ENCODE data around the gene TPRA1. TPM values are rescaled to one million over a fixed set of nuclear protein-coding genes. Genes with fewer than 3 reads are reported as not detected.

TPRA1 gene
- total and polyA plus RNA-seq, 2 experiments from 2014 or later: 16.7 to 30.4 TPM

DNA sequence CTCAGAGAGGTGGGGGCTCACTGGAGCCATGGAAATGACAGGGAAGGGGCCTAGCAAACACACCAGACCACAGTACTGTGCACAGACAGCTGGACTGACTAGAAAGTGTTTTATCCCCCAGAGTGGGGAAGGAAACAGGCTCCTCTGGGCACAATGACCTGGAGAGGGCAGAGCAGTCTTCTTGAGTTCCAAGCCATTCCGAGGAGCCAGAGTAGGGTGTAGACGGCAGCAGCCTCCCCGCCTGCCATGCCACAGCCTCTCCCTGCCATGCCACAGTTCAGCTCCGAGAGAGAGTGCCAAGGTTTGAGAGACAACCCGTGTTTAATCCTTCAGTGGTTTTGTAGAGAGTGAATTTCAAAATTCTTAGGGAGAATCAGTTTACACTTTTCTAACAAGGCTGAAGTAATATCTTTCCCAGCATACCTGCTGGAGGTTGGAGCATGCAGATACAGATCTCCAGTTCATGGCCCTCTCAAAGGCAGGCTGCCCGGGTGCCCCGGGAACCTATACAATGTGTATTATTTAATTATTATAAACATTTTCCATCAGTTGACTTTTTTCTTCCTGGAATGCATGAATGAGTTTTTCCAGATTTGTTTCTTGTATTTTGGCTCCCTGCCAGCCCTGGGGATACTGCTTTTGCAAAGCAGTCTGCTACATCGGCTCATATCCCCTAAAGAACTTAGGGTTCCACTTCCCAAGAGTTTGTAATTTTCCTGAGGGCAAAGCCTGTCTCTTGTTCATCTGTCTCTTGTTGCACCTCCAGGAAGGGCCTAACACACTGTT is 41.7 kb upstream of the TPRA1 start:
- Histone ChIP-seq H3K4me2 (no peak overlapping the region), H3K27ac (ENCODE audit: low read depth) (no peak overlapping the region), H2AFZ (no peak overlapping the region), H3K4me3 (no peak overlapping the region), H4K20me1 (replicated peaks; ENCODE audit: insufficient read depth) (0 out of 2 replicates have a peak, but pooled peaks cover 2% of the 10 kb centered on the region), H3K36me3 (ENCODE audit: insufficient read depth) (no peaks in the 10 kb centered on the region; the same call in 1 of the 2 replicates), H3F3A (replicated peaks; ENCODE audit: low read depth) (peaks cover 5% of the 10 kb centered on the region; the same call in 1 of the 2 replicates), H3K79me2 (replicated peaks; ENCODE audit: insufficient read depth) (peaks cover 4% of the 10 kb centered on the region), H3K9me2 (ENCODE audit: insufficient read depth) (no peaks in the 10 kb centered on the region), H3K27me3 (ENCODE audit: insufficient read depth) (peaks cover 27% of the 10 kb centered on the region), H3K4me1 (ENCODE audit: insufficient read depth) (peaks cover 14% of the 10 kb centered on the region; the same call in 1 of the 2 replicates)
- Mint-ChIP-seq H3K27ac (no peak overlapping the region), H3K9me3 (peaks cover 6% of the 10 kb centered on the region), H3K36me3 (ENCODE audit: low read depth) (peaks cover 3% of the 10 kb centered on the region; the same call in 2 of the 3 replicates), H3K27me3 (ENCODE audit: insufficient read depth, low read depth, poor library complexity) (peaks cover 28% of the 10 kb centered on the region), H3K4me3 (no peak overlapping the region), H3K4me1 (peaks cover 38% of the 10 kb centered on the region)
- DNase-seq (ENCODE audit: low spot score) (no peak), ATAC-seq (peak; percentile 17; the same call in 2 of the 3 replicates)
- TF ChIP-seq, protein P1, sequence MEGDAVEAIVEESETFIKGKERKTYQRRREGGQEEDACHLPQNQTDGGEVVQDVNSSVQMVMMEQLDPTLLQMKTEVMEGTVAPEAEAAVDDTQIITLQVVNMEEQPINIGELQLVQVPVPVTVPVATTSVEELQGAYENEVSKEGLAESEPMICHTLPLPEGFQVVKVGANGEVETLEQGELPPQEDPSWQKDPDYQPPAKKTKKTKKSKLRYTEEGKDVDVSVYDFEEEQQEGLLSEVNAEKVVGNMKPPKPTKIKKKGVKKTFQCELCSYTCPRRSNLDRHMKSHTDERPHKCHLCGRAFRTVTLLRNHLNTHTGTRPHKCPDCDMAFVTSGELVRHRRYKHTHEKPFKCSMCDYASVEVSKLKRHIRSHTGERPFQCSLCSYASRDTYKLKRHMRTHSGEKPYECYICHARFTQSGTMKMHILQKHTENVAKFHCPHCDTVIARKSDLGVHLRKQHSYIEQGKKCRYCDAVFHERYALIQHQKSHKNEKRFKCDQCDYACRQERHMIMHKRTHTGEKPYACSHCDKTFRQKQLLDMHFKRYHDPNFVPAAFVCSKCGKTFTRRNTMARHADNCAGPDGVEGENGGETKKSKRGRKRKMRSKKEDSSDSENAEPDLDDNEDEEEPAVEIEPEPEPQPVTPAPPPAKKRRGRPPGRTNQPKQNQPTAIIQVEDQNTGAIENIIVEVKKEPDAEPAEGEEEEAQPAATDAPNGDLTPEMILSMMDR (conservative IDR thresholded peaks at IDR 0.05; ENCODE audit: low read depth in 2 of 2): peak in 1 of 2 experiments; percentile 28; a peak in 1 of 4 replicates
- no peak for TF ChIP-seq EZH2 (IDR thresholded peaks at IDR 0.05; ENCODE audit: low read depth, unreplicated experiment)

- DNase-seq (ENCODE audit: low spot score) (no peak), ATAC-seq (no peak)
- Histone ChIP-seq H3K79me2 (replicated peaks; ENCODE audit: insufficient read depth) (peaks cover 4% of the 10 kb centered on the region), H3K4me3 (no peak overlapping the region), H2AFZ (no peak overlapping the region), H3K27me3 (ENCODE audit: insufficient read depth) (peaks cover 37% of the 10 kb centered on the region), H4K20me1 (replicated peaks; ENCODE audit: insufficient read depth) (0 out of 2 replicates have a peak, but pooled peaks cover 2% of the 10 kb centered on the region), H3K4me1 (ENCODE audit: insufficient read depth) (peaks cover 14% of the 10 kb centered on the region; the same call in 1 of the 2 replicates), H3K36me3 (ENCODE audit: insufficient read depth) (no peaks in the 10 kb centered on the region; the same call in 1 of the 2 replicates), H3K9me2 (ENCODE audit: insufficient read depth) (no peaks in the 10 kb centered on the region), H3K27ac (ENCODE audit: low read depth) (no peak overlapping the region), H3F3A (replicated peaks; ENCODE audit: low read depth) (peaks cover 5% of the 10 kb centered on the region; the same call in 1 of the 2 replicates), H3K4me2 (no peak overlapping the region)
- peaks cover 37% of the 10 kb centered on the region for H3K4me1 Mint-ChIP-seq
- H3K9me3 Mint-ChIP-seq: peaks cover 6% of the 10 kb centered on the region
- no peak overlapping the region for H3K27ac Mint-ChIP-seq
- H3K4me3 Mint-ChIP-seq: peak overlapping the region; percentile 21; the same call in 2 of the 3 replicates
- peaks cover 28% of the 10 kb centered on the region for H3K27me3 Mint-ChIP-seq (ENCODE audit: insufficient read depth, low read depth, poor library complexity)
- peaks cover 3% of the 10 kb centered on the region; the same call in 2 of the 3 replicates for H3K36me3 Mint-ChIP-seq (ENCODE audit: low read depth)
- no peak for TF ChIP-seq EZH2phosphoT487 (IDR thresholded peaks at IDR 0.05; ENCODE audit: unreplicated experiment)
- TF ChIP-seq, protein P2, sequence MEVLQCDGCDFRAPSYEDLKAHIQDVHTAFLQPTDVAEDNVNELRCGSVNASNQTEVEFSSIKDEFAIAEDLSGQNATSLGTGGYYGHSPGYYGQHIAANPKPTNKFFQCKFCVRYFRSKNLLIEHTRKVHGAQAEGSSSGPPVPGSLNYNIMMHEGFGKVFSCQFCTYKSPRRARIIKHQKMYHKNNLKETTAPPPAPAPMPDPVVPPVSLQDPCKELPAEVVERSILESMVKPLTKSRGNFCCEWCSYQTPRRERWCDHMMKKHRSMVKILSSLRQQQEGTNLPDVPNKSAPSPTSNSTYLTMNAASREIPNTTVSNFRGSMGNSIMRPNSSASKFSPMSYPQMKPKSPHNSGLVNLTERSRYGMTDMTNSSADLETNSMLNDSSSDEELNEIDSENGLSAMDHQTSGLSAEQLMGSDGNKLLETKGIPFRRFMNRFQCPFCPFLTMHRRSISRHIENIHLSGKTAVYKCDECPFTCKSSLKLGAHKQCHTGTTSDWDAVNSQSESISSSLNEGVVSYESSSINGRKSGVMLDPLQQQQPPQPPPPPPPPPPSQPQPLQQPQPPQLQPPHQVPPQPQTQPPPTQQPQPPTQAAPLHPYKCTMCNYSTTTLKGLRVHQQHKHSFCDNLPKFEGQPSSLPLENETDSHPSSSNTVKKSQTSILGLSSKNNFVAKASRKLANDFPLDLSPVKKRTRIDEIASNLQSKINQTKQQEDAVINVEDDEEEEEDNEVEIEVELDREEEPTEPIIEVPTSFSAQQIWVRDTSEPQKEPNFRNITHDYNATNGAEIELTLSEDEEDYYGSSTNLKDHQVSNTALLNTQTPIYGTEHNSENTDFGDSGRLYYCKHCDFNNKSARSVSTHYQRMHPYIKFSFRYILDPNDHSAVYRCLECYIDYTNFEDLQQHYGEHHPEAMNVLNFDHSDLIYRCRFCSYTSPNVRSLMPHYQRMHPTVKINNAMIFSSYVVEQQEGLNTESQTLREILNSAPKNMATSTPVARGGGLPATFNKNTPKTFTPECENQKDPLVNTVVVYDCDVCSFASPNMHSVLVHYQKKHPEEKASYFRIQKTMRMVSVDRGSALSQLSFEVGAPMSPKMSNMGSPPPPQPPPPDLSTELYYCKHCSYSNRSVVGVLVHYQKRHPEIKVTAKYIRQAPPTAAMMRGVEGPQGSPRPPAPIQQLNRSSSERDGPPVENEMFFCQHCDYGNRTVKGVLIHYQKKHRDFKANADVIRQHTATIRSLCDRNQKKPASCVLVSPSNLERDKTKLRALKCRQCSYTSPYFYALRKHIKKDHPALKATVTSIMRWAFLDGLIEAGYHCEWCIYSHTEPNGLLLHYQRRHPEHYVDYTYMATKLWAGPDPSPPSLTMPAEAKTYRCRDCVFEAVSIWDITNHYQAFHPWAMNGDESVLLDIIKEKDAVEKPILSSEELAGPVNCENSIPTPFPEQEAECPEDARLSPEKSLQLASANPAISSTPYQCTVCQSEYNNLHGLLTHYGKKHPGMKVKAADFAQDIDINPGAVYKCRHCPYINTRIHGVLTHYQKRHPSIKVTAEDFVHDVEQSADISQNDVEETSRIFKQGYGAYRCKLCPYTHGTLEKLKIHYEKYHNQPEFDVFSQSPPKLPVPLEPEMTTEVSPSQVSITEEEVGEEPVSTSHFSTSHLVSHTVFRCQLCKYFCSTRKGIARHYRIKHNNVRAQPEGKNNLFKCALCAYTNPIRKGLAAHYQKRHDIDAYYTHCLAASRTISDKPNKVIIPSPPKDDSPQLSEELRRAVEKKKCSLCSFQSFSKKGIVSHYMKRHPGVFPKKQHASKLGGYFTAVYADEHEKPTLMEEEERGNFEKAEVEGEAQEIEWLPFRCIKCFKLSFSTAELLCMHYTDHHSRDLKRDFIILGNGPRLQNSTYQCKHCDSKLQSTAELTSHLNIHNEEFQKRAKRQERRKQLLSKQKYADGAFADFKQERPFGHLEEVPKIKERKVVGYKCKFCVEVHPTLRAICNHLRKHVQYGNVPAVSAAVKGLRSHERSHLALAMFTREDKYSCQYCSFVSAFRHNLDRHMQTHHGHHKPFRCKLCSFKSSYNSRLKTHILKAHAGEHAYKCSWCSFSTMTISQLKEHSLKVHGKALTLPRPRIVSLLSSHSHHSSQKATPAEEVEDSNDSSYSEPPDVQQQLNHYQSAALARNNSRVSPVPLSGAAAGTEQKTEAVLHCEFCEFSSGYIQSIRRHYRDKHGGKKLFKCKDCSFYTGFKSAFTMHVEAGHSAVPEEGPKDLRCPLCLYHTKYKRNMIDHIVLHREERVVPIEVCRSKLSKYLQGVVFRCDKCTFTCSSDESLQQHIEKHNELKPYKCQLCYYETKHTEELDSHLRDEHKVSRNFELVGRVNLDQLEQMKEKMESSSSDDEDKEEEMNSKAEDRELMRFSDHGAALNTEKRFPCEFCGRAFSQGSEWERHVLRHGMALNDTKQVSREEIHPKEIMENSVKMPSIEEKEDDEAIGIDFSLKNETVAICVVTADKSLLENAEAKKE (CRISPR knock-in tag; IDR thresholded peaks at IDR 0.05): no peak
- TF ChIP-seq, protein P3, sequence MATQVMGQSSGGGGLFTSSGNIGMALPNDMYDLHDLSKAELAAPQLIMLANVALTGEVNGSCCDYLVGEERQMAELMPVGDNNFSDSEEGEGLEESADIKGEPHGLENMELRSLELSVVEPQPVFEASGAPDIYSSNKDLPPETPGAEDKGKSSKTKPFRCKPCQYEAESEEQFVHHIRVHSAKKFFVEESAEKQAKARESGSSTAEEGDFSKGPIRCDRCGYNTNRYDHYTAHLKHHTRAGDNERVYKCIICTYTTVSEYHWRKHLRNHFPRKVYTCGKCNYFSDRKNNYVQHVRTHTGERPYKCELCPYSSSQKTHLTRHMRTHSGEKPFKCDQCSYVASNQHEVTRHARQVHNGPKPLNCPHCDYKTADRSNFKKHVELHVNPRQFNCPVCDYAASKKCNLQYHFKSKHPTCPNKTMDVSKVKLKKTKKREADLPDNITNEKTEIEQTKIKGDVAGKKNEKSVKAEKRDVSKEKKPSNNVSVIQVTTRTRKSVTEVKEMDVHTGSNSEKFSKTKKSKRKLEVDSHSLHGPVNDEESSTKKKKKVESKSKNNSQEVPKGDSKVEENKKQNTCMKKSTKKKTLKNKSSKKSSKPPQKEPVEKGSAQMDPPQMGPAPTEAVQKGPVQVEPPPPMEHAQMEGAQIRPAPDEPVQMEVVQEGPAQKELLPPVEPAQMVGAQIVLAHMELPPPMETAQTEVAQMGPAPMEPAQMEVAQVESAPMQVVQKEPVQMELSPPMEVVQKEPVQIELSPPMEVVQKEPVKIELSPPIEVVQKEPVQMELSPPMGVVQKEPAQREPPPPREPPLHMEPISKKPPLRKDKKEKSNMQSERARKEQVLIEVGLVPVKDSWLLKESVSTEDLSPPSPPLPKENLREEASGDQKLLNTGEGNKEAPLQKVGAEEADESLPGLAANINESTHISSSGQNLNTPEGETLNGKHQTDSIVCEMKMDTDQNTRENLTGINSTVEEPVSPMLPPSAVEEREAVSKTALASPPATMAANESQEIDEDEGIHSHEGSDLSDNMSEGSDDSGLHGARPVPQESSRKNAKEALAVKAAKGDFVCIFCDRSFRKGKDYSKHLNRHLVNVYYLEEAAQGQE (IDR thresholded peaks at IDR 0.05; ENCODE audit: unreplicated experiment): no peak
Measured at GRCh38 chr3:127630811-127631714, 40.5 kb upstream of the TPRA1 start.
